ENCODE data around the gene RHOBTB1. TPM values are rescaled to one million over a fixed set of nuclear protein-coding genes. Genes with fewer than 3 reads are reported as not detected.
"Not testable (repeated sequence)": the region's sequence is repeated elsewhere in the genome, so short reads cannot be mapped to it uniquely, and the experiment has no call there.

RHOBTB1 gene
- polyA plus RNA-seq, 1 donor = 99.3 TPM

- no peak for DNase-seq
Measured at GRCh38 chr10:60907236-60907635, 36.7 kb downstream of the RHOBTB1 start.

GRCh38 chr10:60906825-60907224 lies 37.2 kb downstream of the RHOBTB1 start:
- DNase-seq = not testable (repeated sequence)

- no peak for DNase-seq
Measured at GRCh38 chr10:60906411-60906810, 37.6 kb downstream of the RHOBTB1 start.

GRCh38 chr10:60905580-60905979 lies 38.4 kb downstream of the RHOBTB1 start:
- DNase-seq = no peak

GRCh38 chr10:60903096-60903495 lies 40.9 kb downstream of the RHOBTB1 start:
- no peak for DNase-seq

GRCh38 chr10:60901561-60902235 lies 42.3 kb downstream of the RHOBTB1 start:
- no peak for DNase-seq

GRCh38 chr10:60899266-60899665 lies 44.7 kb downstream of the RHOBTB1 start:
- DNase-seq = no peak

- DNase-seq = no peak
Measured at GRCh38 chr10:60898321-60898720, 45.7 kb downstream of the RHOBTB1 start.

- no peak for DNase-seq
Measured at GRCh38 chr10:60896810-60897209, 47.2 kb downstream of the RHOBTB1 start.

GRCh38 chr10:60896033-60896432 lies 48.0 kb downstream of the RHOBTB1 start:
- DNase-seq = no peak

GRCh38 chr10:60894786-60895185 lies 49.2 kb downstream of the RHOBTB1 start:
- DNase-seq = no peak

- DNase-seq = no peak
Measured at GRCh38 chr10:60893231-60893630, 50.8 kb downstream of the RHOBTB1 start.

- no peak for DNase-seq
Measured at GRCh38 chr10:60892571-60892970, 51.4 kb downstream of the RHOBTB1 start.

GRCh38 chr10:60890811-60891210 lies 53.2 kb downstream of the RHOBTB1 start:
- DNase-seq = no peak

- no peak for DNase-seq
Measured at GRCh38 chr10:60883187-60883586, 60.8 kb downstream of the RHOBTB1 start.

GRCh38 chr10:60878224-60878623 lies 65.8 kb downstream of the RHOBTB1 start:
- no peak for DNase-seq

GRCh38 chr10:60877777-60878120 lies 66.2 kb downstream of the RHOBTB1 start:
- no peak for DNase-seq

GRCh38 chr10:60877061-60877776 lies 66.8 kb downstream of the RHOBTB1 start:
- no peak for DNase-seq

- no peak for DNase-seq
Measured at GRCh38 chr10:60873758-60874157, 70.2 kb downstream of the RHOBTB1 start.

- DNase-seq = no peak
Measured at GRCh38 chr10:60872451-60872850, 71.5 kb downstream of the RHOBTB1 start.

- DNase-seq = peak; percentile 12
Measured at GRCh38 chr10:60871215-60871614, 72.8 kb downstream of the RHOBTB1 start.

GRCh38 chr10:60870803-60871202 lies 73.2 kb downstream of the RHOBTB1 start:
- no peak for DNase-seq

- no peak for DNase-seq
Measured at GRCh38 chr10:60870416-60870728, 73.6 kb downstream of the RHOBTB1 start.

Data from left kidney (tissue), 2 donors.